HepG2 (cell line): ENCODE measurements around the gene MTTP. TPM values are rescaled to one million over a fixed set of nuclear protein-coding genes. Genes with fewer than 3 reads are reported as not detected.

Source experiments
- ATAC-seq: fragments of 200-7000 bp; cut with Tn5 transposase; 3 replicates; pipeline ENCODE4 v1.9.1; 2020; ENCODE audit warnings: mild to moderate bottlenecking, moderate library complexity
- BruUV-seq: library from RNA; stranded (reverse); fragments of 400-500 nt; replicated peaks from 2 replicates; lab custom pipeline; 2021; lab: Mats Ljungman, UMichigan
- CTCF ChIA-PET: fragments of 300-600 bp; formaldehyde crosslinking; extraction: SDS; loops from one replicate; lab custom pipeline; 2021; ENCODE audit warnings: low total read pairs, inconsistent platforms, low intra/inter-chr PET ratio; lab: Yijun Ruan, JAX
- POLR2A ChIA-PET: fragments of 350-600 bp; sonication (Branson Sonifier 250); formaldehyde crosslinking; loops from one replicate; lab custom pipeline; 2020; ENCODE audit warnings: antibody characterized with exemption, inconsistent platforms; lab: Yijun Ruan, JAX
- DNase-seq: peaks from one replicate; pipeline ENCODE4 v3.0.0-alpha.2; 2015; ENCODE audit warnings: low spot score
- FAIRE-seq: peaks from 3 replicates; lab custom pipeline; 2011; peaks lifted over from hg19 to GRCh38; lab: Jason Lieb, UNC
- H2AFZ ChIP-seq: one replicate; pipeline ENCODE4 v1.6.1; 2011; ENCODE audit warnings: low read length, inconsistent platforms
- H3K27ac ChIP-seq: fragments of 300-600 bp; 3 replicates; pipeline ENCODE4 v1.8.0; 2011; ENCODE audit warnings: mixed run types, mild to moderate bottlenecking, mixed read lengths, low read length, inconsistent platforms; ENCODE audit not compliant: insufficient read depth; ENCODE audit errors: extremely low read length
- H3K27me3 ChIP-seq, 2 experiments: fragments of 200-600 bp in 1 of 2; 2 replicates in 1 of 2; 3 replicates in 1 of 2; pipeline versions ENCODE4 v1.6.0 to v1.8.0; 2011; ENCODE audit warnings: low read length in 2 of 2, mild to moderate bottlenecking in 2 of 2, moderate library complexity in 2 of 2, inconsistent platforms in 1 of 2; ENCODE audit not compliant: insufficient read depth in 2 of 2, control insufficient read depth in 1 of 2
- H3K36me3 ChIP-seq, 2 experiments: fragments of 200-600 bp in 1 of 2; replicated peaks in 1 of 2; 2 replicates in 1 of 2; 3 replicates in 1 of 2; pipeline versions ENCODE4 v1.5.1 to v1.8.0; 2011; ENCODE audit warnings: low read length in 2 of 2, inconsistent platforms in 1 of 2; ENCODE audit not compliant: insufficient read depth in 2 of 2, control insufficient read depth in 1 of 2
- H3K4me1 ChIP-seq: 2 replicates; pipeline ENCODE4 v1.5.1; 2012; ENCODE audit warnings: low read length, inconsistent platforms; ENCODE audit not compliant: insufficient read depth
- H3K4me2 ChIP-seq: 2 replicates; pipeline ENCODE4 v1.6.0; 2011; ENCODE audit warnings: low read depth, low read length, inconsistent platforms
- H3K4me3 ChIP-seq, 3 experiments: fragments of 200-600 bp in 1 of 3; sonication (generic), shearing (Covaris generic) in 1 of 3; replicated peaks in 1 of 3; 2 replicates each; pipeline ENCODE4 v1.5.1; 2011 to 2016; ENCODE audit warnings: low read length in 3 of 3, inconsistent platforms in 2 of 3, low read depth in 2 of 3, mild to moderate bottlenecking in 2 of 3, control low read depth in 1 of 3, mixed read lengths in 1 of 3; ENCODE audit not compliant: insufficient read depth in 1 of 3
- H3K79me2 ChIP-seq: one replicate; pipeline ENCODE4 v1.6.1; 2011; ENCODE audit warnings: low read length, inconsistent platforms; ENCODE audit not compliant: insufficient read depth
- H3K9ac ChIP-seq: 2 replicates; pipeline ENCODE4 v1.6.0; 2011; ENCODE audit warnings: mild to moderate bottlenecking, low read depth, low read length, inconsistent platforms; ENCODE audit not compliant: insufficient read depth
- H3K9me3 ChIP-seq: 2 replicates; pipeline ENCODE4 v1.5.1; 2012; ENCODE audit warnings: mild to moderate bottlenecking, low read length
- H4K20me1 ChIP-seq: 2 replicates; pipeline ENCODE4 v1.6.0; 2011; ENCODE audit warnings: inconsistent platforms, mild to moderate bottlenecking, low read length, moderate library complexity; ENCODE audit not compliant: insufficient read depth
- ATF1 ChIP-seq: IDR thresholded peaks from 2 replicates; pipeline ENCODE4 v1.6.1; 2016; ENCODE audit warnings: mild to moderate bottlenecking, control low read depth
- BORCS8-MEF2B ChIP-seq: sonication (generic); formaldehyde crosslinking; IDR thresholded peaks from 2 replicates; pipeline ENCODE4 v1.8.0; 2022; ENCODE audit warnings: mild to moderate bottlenecking, missing genetic modification reagents
- DPF2 ChIP-seq: sonication (generic); formaldehyde crosslinking; IDR thresholded peaks from 2 replicates; pipeline ENCODE4 v1.4.0; 2020; ENCODE audit warnings: mild to moderate bottlenecking, low read depth, missing genetic modification reagents, borderline replicate concordance
- HMG20B ChIP-seq: conservative IDR thresholded peaks from 2 replicates; pipeline ENCODE4 v1.6.1; 2016; ENCODE audit warnings: missing genetic modification reagents, missing compliant biosample characterization
- IRF2 ChIP-seq: IDR thresholded peaks from 2 replicates; pipeline ENCODE4 v1.6.1; 2018; ENCODE audit warnings: missing genetic modification reagents, missing compliant biosample characterization
- NAIF1 ChIP-seq: sonication (generic); formaldehyde crosslinking; IDR thresholded peaks from 2 replicates; pipeline ENCODE4 v1.5.0; 2020; ENCODE audit warnings: mild to moderate bottlenecking, missing genetic modification reagents, borderline replicate concordance
- SKI ChIP-seq: fragments of 450-650 bp; IDR thresholded peaks from one replicate; pipeline ENCODE4 v1.6.1; 2018; ENCODE audit warnings: mild to moderate bottlenecking; ENCODE audit not compliant: partially characterized antibody
- ZBTB8A ChIP-seq: sonication (generic); formaldehyde crosslinking; IDR thresholded peaks from 2 replicates; pipeline ENCODE4 v1.4.0; 2020; ENCODE audit warnings: mild to moderate bottlenecking, low read depth, missing genetic modification reagents, borderline replicate concordance
- ZMYM4 ChIP-seq: sonication (generic); formaldehyde crosslinking; IDR thresholded peaks from 2 replicates; pipeline ENCODE4 v1.8.1; 2023; ENCODE audit warnings: mild to moderate bottlenecking, missing genetic modification reagents
- ZNF337 ChIP-seq: sonication (generic); formaldehyde crosslinking; IDR thresholded peaks from 2 replicates; pipeline ENCODE4 v1.5.1; 2020; ENCODE audit warnings: missing genetic modification reagents, low read depth, mild to moderate bottlenecking, borderline replicate concordance
- ZNF576 ChIP-seq: sonication (generic); formaldehyde crosslinking; IDR thresholded peaks from 2 replicates; pipeline ENCODE4 v1.4.0; 2020; ENCODE audit warnings: mild to moderate bottlenecking, missing genetic modification reagents
- WGBS: methylation state at CpG from one replicate; pipeline ENCODE4 v1.1.6; 2017; ENCODE audit warnings: low lambda C conversion rate; 5-methylcytosine and 5-hydroxymethylcytosine counted together
- in situ Hi-C: cut with HindIII; loops from 2 replicates; pipeline ENCODE4 v1.10.0; 2017; ENCODE audit warnings: low pct_unique_long_range_greater_than_20kb; ENCODE audit not compliant: extremely low pct_ligation_motif_present
- intact Hi-C: fragments of 100-400 bp; cut with micrococcal nuclease; formaldehyde crosslinking; loops from one replicate; pipeline ENCODE4 v1.10.0; 2022; ENCODE audit not compliant: unreplicated experiment
- polyA plus RNA-seq, 8 experiments: library from polyadenylated mRNA; depleted of rRNA in 3 of 8; stranded (reverse) in 7 of 8; unstranded in 1 of 8; fragments of >200 nt; fragmentation: Illumina TruSeq in 4 of 8; extraction: Trizol in 4 of 8; gene quantifications; 2 replicates each; pipeline versions ENCODE4 v1.2.1 to v1.2.3, GENCODE V29; 2011 to 2016; ENCODE audit warnings: low read depth in 4 of 8, missing spikeins in 1 of 8, mixed read lengths in 1 of 8; ENCODE audit not compliant: insufficient read depth in 1 of 8
- total RNA-seq, 5 experiments: library from RNA; depleted of rRNA; stranded (reverse); fragments of >200 nt; fragmentation: Illumina TruSeq; extraction: Trizol; gene quantifications; 2 replicates each; pipeline ENCODE4 v1.2.3, GENCODE V29; 2016; ENCODE audit warnings: low read depth in 1 of 5
- TF ChIP-seq, protein P1 (sequence below): sonication (generic); formaldehyde crosslinking; IDR thresholded peaks from 2 replicates; pipeline ENCODE4 v1.4.0; 2020; ENCODE audit warnings: missing genetic modification reagents, borderline replicate concordance

MTTP gene
- total and polyA plus RNA-seq, 2 of the 13 experiments (the other 11 are each of a cell fraction or from before 2014, with no cell fraction given), result 84.7 to 102 TPM

GRCh38 chr4:99628040-99628439, 53.4 kb downstream of the MTTP start:
- POLR2A ChIA-PET, result no interaction called here
- BruUV-seq, result no TSS peak
- Histone ChIP-seq H3K9ac (no peak overlapping the region), H3K4me3 (no peak overlapping the region), H3K4me2 (no peak overlapping the region), H3K79me2 (no peaks in the 10 kb centered on the region), H3K4me1 (no peaks in the 10 kb centered on the region), H3K9me3 (no peaks in the 10 kb centered on the region), H3K36me3 (no peaks in the 10 kb centered on the region; a peak in 1 of 5 replicates), H2AFZ (no peak overlapping the region), H3K27ac (no peak overlapping the region), H4K20me1 (no peaks in the 10 kb centered on the region), H3K27me3 (no peaks in the 10 kb centered on the region; a peak in 1 of 5 replicates)
- ATAC-seq (no peak), DNase-seq (no peak), FAIRE-seq (no peak)
- intact Hi-C loops, result no loop called here
- CTCF ChIA-PET, result no interaction called here
- in situ Hi-C loops, result no loop called here
- TF ChIP-seq ZBTB8A (CRISPR knock-in tag) (no peak), DPF2 (CRISPR knock-in tag) (no peak), NAIF1 (no peak), ZNF337 (CRISPR knock-in tag) (no peak), ATF1 (no peak), BORCS8-MEF2B (no peak), ZNF576 (CRISPR knock-in tag) (no peak), SKI (no peak), ZMYM4 (CRISPR knock-in tag) (no peak), IRF2 (CRISPR knock-in tag) (no peak), HMG20B (CRISPR knock-in tag) (no peak)
- TF ChIP-seq, protein P1, sequence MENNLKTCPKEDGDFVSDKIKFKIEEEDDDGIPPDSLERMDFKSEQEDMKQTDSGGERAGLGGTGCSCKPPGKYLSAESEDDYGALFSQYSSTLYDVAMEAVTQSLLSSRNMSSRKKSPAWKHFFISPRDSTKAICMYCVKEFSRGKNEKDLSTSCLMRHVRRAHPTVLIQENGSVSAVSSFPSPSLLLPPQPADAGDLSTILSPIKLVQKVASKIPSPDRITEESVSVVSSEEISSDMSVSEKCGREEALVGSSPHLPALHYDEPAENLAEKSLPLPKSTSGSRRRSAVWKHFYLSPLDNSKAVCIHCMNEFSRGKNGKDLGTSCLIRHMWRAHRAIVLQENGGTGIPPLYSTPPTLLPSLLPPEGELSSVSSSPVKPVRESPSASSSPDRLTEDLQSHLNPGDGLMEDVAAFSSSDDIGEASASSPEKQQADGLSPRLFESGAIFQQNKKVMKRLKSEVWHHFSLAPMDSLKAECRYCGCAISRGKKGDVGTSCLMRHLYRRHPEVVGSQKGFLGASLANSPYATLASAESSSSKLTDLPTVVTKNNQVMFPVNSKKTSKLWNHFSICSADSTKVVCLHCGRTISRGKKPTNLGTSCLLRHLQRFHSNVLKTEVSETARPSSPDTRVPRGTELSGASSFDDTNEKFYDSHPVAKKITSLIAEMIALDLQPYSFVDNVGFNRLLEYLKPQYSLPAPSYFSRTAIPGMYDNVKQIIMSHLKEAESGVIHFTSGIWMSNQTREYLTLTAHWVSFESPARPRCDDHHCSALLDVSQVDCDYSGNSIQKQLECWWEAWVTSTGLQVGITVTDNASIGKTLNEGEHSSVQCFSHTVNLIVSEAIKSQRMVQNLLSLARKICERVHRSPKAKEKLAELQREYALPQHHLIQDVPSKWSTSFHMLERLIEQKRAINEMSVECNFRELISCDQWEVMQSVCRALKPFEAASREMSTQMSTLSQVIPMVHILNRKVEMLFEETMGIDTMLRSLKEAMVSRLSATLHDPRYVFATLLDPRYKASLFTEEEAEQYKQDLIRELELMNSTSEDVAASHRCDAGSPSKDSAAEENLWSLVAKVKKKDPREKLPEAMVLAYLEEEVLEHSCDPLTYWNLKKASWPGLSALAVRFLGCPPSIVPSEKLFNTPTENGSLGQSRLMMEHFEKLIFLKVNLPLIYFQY, result no peak
- 82% methylated on average over 1 of the region's 1 CpG for WGBS
